GM12874 (cell line): ENCODE data around the gene CD96.

ENCODE experiments used
- TF ChIP-seq, protein P1 (sequence below): IDR thresholded peaks from 2 replicates; pipeline ENCODE4 v1.5.1; 2011; ENCODE audit warnings: low read depth, mild to moderate bottlenecking, control low read depth, low read length, moderate library complexity; ENCODE audit not compliant: insufficient read depth

The CD96 gene

DNA sequence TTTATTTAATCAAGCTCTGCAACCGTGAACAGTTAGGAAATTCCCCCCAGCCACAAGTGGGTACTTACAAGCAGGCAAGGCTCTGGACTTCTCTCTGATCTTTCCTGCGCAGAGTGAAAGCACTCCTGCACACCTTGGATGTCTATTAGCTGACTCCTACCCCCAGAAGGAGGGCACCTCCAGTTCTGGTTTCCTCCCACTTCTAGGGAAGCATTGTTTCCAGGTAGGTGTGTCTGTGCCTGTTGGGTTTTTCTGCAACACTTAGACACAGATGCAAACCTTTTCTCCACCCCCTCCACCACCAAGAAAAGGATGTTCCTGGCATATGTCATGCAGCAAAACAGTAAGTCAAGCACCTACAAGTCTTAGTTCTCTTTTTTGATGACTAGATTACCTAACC lies 53.2 kb downstream of the CD96 start, which contains the start of gene ZBED2:
Gene ZBED2, minus strand, starts transcription at position 115 of the 400 bp plus-strand sequence. CDS start 1,145 bp downstream, outside the sequence.
- TF ChIP-seq, protein P1, sequence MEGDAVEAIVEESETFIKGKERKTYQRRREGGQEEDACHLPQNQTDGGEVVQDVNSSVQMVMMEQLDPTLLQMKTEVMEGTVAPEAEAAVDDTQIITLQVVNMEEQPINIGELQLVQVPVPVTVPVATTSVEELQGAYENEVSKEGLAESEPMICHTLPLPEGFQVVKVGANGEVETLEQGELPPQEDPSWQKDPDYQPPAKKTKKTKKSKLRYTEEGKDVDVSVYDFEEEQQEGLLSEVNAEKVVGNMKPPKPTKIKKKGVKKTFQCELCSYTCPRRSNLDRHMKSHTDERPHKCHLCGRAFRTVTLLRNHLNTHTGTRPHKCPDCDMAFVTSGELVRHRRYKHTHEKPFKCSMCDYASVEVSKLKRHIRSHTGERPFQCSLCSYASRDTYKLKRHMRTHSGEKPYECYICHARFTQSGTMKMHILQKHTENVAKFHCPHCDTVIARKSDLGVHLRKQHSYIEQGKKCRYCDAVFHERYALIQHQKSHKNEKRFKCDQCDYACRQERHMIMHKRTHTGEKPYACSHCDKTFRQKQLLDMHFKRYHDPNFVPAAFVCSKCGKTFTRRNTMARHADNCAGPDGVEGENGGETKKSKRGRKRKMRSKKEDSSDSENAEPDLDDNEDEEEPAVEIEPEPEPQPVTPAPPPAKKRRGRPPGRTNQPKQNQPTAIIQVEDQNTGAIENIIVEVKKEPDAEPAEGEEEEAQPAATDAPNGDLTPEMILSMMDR = no peak

DNA sequence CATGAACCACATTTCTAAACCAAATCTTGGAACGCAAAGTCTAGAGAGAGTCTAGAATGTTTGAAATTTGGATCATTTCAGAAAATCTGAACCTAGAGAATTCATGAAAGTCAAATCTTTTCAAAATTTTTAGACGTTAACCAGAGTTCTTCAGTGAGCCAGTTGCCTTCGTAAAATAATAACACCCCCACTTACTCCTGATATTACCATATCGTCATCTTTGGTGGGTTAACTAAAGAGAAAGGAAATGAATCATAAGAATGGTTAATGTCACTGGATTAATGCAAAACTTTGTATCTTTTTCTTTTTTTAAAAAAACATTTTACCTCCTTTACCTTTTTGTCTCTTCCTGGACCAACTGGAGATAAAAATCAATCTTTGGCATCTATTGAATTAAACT lies 54.3 kb downstream of the CD96 start:
- TF ChIP-seq, protein P1 = no peak

DNA sequence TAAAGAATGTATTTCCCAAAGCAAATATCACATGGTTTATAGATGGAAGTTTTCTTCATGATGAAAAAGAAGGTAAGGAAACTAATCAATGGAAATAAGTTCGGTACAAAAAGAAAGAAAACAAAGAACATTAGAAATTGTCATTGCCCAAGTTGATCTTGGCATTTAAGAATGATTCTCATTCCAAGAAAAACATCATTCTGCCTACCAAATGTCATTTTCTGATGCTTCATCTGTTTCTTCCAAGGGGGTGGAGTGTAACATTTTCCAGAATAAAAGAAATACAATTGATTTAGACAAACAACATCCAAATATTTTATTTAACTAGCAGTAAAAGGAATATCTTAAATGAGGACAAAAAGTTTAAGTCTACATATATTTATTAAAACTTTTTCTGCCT lies 56.1 kb downstream of the CD96 start:
- TF ChIP-seq, protein P1 = no peak

DNA sequence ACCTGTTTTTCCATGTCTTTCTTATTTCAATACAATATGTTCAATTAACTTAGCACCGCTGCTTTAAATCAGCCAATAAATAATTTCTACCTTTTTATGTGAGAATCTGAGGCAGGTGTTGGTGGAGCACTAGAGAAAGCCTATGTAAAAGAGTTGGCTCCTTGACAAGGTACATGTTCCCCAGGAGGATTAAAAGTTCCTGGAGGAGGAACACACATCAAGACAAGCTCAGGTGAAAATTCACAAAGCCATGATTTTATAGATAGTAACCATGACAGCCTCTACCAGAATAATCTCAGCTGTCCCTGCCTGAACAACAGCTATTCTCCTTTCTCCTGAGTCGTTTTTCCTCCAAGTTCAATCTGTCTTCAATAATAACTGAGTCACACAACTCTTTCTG lies 56.6 kb downstream of the CD96 start:
- TF ChIP-seq, protein P1 = no peak

DNA sequence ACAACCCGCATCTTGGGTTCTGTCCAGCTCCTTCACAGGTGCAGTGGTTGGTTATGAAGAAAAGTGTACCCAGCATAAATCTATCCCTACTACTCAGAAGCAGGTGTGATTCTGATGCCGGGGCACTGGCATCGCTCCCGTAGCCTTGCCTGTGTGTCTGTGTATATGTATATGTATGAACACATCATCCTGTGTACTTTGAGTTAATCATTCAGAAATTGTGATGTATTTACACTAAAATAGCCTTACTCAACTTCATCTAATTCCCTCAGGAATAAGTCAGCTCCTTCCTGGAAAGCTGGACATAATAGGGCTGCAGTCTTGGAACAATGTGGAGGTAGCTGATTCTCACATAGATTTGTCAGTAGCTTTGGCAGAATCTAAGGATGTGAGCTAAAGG lies 59.8 kb downstream of the CD96 start:
- TF ChIP-seq, protein P1 = no peak

DNA sequence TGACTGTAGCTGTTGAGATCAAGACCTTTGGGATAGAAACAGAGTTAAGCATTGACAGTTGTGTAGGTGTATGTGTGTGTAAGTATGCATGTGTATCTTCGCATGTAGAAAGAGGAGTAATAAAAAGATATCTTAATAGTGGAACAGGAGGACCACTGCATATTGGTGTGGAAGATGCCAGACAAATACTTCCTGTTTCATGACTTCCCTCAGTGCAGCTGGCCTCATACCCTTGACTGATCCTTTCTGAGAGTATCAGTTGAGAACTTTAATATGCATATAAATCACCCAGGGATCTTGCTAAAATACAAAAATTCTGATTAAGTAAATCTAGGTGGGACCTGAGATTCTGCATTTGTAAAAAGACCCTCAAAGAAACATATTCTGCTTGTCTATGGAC lies 61.7 kb downstream of the CD96 start:
- TF ChIP-seq, protein P1 = no peak

DNA sequence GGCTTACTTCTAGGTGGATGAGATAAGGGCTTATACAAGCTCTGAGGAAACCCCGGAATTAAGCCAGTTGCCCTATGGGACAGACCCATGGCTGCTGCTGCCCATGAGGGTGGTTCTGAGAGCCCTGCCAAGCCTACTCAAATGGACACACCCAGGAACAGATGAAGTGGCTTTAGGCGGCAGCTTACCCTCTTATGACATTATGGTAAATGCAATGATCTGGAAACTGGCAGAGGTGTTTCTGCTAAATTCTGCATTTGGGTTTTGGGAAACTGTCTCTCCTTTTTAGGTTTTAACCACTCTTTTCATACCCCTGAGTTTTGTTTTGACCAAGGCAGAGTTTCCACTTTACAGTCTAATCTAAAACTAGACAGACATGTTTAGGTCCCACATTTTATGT lies 62.1 kb downstream of the CD96 start:
- TF ChIP-seq, protein P1 = no peak

DNA sequence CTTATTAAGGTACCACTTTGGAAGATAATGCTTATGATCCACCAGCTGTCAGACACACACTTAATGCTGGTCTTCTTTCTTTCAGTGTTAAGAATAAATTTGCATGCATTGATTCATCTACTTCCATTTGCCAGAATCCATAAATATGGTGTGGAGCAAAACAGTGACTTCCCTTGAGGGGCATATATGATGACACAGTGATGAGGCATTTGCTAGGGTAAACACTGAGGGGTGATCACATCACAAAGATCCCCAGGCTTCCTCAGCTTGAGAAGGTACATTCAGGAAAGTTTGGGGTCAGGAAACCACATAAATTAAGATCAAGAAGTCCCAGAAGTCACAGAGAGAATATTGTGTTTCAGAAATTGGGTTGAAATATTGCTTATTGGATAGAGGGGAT lies 63.0 kb downstream of the CD96 start:
- TF ChIP-seq, protein P1 = no peak
